Retina (tissue), 1 donor: ENCODE data around the gene RPTOR.

Experiments used
- DNase-seq: peaks from one replicate; pipeline ENCODE4 v3.0.0-alpha.2; 2016

The RPTOR gene

DNA sequence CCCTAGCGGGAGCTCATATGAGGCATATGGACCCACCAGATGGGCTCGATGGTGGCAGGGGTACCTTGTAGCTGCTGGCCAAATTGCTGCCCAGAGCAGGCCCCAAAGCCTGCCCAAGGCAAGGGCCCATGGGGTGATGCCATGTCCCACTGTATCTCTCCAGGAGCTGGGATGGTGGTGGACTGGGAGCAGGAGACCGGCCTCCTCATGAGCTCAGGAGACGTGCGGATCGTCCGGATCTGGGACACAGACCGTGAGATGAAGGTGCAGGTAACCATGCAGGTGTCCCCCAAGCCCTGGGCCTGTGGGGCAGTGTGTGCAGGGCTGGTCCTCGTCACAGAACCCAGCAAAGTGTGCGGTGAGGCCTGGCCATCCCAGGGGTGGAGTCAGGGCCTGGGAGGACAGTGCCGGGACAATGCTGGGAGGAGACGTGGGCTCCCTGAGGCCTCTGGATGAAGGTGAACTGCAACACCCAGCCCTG is 412.9 kb downstream of the RPTOR start:
- no peak for DNase-seq

DNA sequence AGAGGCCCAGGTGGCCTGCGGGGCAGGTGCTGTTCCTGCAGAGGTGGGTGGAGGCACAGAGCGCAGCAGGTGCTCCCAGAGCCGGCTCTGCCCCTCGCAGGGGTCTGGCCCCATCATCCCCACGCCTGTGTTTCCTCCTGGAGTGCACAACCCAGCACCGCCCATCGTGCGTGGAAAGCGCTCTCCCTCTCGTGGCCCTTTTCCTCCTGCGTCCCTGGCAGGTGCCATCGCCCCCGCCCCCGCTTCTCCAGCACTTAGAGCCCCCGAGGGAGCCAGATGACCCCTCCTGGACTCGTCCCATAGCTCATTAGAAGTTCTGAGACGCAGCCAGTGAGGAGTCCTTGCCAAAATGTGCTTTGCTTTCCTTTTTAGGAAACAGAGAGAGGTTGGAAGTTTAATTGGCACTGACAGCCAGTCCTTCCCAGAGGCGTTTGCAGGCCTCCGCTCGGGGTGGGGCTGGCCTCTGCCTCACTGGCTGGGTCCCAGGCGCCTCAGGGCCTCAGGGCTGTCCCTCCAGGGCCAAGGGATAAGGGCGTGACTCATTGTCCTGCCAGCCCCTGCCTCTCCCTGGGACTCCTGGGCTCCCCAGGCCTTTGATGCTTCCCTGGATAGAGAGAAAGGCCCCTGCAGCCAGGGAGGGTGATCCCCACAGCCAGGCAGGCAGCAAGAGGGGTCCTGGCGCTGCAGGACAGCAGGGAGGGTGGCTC is 414.8 kb downstream of the RPTOR start:
- peak; percentile 71 for DNase-seq

DNA sequence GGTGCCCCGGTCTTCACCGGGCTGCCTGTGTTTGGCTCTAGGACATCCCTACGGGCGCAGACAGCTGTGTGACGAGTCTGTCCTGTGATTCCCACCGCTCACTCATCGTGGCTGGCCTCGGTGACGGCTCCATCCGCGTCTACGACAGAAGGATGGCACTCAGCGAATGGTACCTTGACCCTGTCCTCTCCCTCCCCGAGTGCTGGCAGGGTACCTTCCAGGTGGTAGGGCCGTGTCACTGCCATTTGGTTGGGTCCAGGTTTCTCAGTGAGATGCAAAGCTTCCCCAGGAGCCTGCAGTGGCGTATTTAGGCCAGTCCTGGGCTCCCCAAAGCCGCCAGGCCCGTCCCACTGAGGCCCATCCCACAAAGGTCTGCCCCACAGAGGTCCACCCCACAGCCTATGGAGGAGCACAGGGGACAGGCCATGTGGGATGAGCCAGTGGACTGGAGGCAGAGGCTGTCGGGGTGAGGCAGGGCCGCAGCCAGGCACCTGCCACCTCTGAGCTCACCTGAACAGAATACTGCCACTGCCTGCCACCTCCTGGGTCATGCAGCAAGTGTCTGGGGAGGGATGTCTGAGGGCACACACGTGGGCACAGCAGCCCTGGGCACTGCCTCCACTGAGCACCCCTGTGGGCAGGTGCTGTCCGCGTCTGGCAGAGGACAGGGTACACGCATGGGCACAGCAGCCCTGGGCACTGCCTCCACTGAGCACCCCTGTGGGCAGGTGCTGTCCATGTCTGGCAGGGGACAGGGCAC is 415.6 kb downstream of the RPTOR start:
- DNase-seq, result peak; percentile 7

DNA sequence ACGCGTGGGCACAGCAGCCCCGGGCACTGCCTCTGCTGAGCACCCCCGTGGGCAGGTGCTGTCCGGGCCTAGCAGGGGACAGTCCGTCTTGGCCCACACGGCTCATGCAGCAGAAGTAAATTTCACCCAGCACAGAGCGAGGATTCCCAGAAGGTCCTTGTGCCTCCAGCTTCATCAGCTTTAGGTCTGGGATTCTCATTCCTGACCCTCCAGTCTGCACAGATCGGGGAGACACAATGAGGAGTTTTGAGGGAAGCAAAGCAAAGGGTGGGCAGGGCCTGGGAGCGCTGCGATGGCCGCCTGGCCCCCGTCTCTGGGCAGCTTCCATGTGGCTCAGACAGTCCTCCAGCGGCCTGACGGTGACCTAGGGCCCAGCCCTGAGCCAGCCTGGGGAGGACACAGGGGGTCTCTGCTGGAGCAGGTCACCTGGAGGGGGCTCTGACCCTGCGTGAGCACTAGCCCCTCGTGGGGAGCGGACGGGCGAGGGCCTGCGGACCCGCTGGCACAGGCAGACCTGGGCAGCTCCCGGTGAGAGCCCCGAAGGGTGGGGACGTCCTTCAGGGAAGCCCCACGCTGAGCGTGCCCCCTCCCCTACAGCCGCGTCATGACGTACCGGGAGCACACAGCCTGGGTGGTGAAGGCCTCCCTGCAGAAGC is 416.3 kb downstream of the RPTOR start:
- DNase-seq, result no peak

DNA sequence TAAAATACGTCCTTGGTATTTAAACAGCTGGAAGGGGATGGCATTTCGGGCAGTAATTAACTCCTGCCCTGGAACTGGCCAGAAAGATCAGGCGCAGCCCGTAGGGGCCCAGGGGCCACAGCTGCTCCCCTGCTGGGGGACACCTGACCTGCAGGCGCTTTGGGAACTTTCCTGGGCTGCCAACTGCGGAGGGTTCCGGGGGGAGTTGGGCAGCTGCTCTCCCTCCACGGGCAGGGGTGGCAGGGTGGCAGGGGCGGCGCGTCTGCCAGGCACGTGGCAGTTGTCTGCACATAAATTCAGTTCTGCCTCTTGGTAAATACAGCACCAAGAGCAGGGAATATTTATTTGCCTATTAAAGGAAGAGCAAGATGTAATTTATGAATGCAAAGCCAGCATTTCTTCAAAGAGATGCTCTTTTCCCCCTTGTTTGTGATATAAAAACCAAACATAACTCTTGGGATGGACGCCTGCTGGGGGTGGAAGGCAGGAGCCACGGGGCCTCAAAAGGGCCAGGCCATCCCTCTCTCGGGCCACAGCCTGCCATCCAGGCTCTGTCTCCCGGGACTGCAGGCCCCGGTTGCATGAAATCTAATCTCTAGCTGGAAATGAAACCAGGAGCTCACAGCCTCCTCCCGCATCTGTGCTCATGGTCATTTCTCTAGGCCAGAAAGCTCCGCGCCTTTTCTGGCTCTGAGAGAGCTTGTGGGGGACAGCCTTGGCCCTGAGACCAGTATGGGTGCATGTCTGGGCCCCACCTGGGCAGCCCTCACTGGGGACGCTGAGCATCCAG is 417.1 kb downstream of the RPTOR start:
- DNase-seq, result no peak

DNA sequence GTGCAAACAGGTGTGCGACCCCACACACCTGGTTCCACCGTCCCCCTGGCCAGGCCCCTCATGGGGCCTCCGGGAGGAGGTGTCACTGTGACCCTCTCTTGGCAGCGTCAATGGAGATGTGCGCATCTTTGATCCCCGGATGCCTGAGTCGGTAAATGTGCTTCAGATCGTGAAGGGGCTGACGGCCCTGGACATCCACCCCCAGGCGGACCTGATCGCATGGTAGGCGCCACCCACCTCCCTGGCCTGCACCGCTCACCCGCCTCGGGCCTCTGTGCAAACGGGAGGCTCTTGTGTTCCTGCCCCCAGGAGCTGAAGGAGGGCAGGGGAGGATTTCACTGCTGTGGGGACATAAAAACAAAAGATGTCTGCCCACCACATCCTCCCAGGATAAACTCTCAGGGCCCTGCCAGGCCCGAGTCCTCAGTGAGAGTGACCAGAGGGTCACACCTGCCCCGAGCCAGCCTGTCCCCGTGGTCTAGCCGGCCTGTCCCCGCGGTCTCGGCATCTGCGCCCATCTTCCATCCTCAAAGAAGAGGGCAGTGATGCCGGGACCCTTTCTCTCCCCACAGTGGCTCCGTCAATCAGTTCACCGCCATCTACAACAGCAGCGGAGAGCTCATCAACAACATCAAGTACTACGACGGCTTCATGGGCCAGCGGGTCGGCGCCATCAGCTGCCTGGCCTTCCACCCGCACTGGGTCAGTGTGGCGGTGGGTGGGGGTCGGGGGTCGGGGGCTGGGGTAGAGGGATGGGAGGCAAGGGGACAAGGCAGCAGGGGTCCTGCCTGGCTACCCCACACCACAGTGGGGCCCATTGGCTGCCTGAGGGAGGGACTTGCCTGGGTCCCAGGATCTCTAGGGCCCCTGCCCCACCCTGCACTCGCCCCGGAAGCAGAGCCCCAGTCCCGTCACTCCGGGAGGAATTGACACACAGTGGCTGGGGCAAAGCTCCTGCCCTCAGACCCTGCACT is 418.0 kb downstream of the RPTOR start:
- DNase-seq, result no peak

DNA sequence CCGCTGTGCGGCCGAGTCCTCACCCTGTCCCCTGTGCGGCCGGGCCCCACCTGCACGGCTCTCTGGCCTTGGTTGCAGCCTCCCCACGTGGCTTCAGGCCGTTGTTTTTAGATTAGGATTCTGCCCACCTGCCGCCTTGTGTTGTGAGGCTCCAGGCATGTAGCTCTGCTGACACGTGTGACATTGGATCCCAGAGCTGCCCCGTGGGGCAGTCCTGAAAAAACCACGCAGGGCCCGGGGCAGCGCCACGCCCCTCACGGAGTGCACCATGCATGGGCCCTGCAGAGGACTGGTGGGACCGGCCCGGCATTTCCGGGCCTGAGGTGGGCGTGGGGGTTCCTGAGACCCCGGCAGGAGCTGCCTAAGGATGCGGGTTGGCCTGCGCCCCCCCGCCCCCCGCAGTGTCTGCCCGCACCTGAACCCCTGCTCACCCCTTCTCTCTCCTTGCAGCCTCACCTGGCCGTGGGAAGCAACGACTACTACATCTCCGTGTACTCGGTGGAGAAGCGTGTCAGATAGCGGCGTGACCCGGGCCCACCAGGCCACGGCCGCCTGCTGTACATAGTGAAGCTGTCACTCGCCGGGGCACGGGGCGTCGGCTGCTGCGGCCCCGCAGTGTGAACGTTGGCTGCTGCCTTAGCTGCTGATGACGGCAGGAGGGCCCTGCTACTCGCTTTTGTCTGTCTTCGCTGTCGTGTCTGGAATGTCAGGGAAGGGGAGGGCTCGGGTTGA is 419.3 kb downstream of the RPTOR start:
- DNase-seq, result no peak

DNA sequence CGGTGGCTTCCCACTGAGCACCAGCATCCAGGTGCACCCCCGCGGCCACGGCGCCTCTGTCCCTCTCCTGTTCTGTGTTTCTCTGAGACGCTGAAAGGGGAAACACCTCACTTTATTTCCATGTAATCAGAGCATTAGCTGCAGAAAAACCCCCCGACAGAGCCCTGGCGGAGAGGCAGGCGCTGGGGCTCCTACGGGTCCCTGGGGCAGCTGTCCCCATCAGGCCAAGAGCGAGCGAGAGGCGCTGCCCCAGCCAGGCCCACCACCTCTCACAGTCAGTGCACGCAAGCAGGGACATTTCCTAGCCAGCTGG is 419.9 kb downstream of the RPTOR start:
- peak; percentile 70 for DNase-seq

DNA sequence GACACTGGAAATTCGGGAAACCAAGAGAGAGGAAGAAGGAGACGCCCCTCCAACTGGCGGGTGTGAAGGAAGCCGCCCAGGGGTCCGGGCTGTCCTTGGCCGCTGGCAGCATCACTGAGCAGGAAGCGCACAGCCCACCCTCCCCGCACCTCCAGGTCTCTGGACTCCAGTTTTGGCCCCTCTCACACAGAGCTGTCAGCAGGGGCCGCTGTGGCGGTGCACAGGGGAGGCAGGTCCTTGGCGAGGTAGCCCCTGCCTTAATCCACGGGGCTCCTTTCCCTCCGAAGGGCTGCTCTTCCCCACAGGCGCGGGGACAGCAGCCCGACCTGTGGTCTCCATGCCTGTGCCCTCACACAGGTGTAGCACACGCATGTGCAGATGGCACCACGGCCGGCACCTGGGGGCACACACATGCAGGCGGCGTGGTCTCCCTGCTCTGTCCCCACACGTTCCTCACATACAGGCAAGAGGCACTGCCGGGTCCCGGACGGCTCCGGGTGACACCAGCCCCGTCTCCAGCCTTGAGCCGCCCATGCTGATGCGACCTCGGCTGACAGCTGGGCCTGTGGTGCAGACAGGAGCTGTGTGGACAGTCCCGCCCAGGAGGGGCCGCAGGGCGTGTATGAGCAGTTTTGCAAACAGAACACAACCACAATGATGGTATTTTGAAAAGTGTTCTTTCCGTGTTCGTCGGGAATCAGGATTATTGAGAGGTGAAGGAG is 420.4 kb downstream of the RPTOR start:
- peak; percentile 27 for DNase-seq

DNA sequence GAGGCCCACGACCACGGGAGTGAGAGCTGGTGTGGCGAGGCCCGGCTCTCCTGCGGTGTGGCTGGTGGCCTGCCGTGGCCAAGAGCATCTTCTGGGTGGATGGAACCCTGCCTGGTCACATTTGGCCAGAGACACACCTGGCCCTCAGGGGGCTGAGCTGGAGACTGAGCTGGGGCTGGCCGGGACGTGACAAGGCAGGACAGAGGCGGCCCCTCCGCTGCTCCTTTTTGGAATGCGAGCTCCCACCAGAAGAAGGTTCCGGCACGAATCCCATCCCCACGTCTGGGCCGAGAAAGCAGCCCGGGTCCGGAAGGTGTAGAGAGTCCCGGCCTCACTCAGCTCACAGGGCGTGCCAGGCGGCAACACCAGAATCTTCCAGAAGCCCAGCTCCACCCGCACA is 421.0 kb downstream of the RPTOR start:
- DNase-seq, result peak; percentile 6

DNA sequence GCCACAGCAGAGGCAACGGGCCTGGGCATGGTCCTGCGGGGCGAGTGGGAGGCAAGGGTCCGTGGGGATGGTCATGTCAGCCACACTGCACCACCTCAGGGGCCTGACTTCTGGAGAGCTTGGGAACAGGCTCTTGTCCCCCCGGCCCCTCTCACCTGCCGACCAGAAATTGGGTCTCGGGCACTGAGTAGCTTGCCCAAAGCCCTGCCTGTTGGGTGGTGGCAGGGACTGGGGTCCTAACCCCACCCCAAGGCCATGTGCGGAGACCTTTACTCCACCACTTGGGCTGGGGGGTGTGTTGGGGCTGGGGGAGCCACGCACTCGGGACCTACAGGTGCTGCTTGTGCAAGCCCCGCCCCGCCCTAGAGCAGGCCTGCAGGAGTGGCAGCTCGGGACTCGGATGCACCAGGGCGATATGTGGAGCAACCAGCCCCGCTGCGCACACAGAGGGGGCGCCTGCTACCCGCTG is 422.8 kb downstream of the RPTOR start:
- DNase-seq, result no peak

DNA sequence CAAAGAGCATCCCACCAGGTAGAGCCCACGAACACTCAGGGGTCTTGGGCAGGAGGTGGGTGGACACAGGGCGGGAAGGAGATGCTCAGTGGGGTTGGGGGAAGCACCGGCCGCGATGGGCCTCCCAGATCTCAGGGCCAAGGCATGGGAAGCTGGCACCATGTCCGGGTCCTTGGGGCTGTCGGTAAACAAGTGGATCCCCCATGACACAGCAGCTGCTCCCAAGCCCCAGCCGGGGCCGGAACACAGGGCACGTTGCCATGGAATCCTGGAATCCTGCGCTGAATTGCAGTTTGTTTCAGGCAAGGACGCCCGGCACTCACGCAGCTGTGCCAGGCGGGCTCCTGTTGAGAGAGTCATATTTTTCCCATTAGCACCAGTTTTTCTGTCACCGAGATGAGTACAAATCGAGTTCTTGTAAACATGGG is 424.0 kb downstream of the RPTOR start:
- peak; percentile 81 for DNase-seq

DNA sequence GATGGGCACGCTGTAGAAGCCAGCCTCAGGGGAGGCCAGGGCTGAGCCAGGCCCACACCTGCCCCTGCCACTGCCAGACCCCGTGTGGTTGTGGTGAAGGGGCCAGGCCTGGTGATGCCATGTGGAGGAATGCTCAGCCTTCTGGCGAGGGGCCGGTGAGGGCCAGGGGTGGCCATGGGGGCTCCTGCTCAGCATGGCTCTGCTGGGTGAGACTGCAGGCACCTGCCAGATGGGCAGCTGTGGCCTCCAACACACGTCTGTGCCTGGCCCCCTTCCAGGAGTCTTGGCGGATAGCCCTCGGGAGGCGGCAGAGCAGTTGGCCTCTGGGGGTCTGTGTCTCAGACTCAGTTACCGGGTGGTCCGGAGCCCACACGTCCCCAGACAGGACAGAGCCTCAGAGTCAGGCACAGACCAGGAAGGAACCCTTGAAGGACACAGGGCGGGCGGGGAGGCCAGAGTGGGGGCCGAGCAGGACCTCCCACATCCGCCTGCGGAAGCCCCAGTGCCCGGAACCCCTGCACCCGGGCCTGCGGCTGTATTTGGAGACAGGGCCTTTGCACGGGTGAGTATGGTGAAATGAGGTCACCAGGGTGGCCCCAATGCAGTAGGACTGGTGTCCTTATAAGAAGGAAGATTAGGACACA is 424.5 kb downstream of the RPTOR start:
- no peak for DNase-seq

DNA sequence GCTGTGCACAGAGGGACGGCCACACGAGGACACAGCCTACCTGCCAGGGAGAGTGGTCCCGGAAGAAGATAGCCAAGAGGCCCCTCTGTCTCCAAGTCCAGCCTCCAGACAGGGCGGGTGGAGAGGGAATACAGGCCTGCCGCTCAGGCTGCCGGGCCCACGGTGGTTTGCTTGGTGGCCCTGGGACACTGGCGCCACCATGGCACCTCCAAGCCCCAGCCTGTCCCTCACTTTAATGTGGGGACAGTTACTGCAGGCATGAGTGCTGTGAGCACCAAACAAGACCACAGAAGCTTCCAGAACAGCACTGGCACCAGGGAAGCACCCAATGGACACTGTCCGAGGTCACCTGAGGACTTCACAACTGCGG is 425.0 kb downstream of the RPTOR start:
- no peak for DNase-seq

DNA sequence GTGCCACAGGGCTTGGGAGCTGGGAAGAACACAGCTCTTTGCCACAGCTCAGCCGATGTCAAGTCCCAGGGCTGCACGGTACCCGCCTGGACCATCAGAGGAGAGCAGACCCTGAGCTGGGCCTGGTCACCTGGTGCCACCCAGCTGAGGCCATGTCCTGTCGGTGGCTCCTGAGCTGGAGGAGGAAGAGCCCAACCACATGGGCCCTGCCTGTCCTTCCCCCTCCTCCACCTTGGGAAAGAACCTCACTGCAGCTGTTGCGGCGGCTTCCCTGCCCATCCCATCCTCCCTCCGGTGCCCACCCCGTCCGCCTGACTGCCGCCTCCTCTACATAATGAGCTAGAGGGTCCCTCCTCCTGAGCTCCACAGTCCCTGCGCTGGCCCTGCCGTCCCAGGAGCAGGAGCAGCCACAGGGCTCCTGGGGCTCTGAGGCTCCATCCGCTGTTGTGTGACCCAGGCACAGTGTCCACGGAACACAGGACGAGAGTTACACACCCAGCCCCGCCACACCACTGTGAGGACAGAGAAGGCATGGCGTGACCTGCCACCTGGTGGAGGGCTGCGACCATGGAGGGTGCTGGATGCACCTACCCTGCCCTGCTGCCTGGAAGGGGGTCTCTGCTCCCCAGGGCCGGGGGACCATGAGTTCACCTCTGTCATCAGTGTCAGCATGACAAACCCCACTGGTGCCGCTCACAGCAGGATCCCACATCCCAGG is 425.6 kb downstream of the RPTOR start:
- DNase-seq, result peak; percentile 79

DNA sequence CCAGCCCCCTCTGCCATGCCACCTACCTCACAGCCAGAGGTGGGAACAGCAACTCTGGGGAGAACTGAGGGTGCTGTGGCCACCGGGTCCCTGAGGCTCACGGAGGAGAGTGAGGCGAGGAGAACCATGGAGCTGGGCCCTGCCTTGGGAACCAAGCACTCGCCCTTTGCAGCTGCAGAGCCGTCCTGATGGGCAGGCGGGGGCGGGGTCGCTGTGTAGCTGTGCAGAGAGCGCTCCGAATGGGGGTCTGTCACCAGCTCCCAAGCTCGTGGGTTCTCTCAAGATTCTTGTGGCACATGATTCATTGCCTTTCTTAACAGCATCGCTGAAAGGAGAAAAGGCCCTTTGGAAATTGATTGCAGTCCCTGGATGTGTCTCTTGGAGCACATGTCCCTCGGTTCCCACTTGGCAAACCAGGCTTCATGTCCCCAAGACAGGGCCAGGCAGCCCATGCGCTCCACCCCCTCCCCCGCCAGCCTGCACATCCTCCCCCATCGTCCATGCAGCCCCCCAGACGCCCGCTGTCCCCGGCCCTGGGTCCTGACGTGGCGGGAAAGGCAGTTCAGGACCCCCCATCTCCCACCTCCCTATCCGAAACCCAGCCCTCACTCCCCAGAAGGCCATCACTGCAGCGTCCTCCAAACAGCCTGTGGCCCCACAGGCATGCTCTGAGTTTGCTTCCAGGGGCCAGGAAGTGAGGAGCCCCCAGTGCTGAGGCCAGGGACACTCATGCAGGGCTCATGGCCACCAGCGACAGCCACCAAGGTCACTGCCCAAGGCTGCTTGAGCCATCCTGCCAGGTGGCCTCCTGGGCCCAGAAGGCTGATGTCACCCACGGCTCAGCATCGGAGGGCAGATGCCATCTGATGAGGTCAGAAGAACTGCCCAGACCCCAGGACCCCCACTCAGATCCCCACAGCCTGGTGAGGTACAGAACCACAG is 426.4 kb downstream of the RPTOR start:
- DNase-seq, result peak; percentile 64

DNA sequence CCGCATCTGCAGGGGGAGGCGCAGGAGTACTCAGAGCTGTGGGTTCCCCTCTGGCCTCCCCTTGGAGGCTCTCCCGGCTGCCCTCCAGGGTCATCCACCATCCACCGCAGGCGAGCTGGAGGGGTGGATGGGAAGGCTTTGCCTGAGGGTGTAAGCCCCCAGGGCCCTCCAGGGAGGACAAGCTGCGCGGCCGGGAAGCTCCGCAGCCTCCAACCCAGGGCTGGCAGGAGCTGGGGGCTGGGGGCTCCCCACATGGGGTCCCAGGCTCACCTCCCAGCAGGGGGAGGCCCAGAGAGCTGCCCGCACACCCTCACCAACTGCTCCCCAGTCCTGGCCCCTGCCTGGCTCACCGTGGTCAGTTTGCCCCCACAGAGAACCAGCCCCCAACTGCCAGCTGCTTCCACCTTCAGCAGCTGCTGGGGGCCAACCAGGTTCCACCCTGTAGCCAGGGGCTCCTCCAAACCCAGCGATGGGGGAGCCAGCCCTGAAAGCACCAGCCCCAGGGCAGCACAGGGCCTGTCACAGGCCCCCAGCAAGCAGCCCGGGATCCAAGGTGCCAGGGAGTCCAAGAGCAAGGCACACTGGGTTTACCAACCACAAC is 427.2 kb downstream of the RPTOR start:
- no peak for DNase-seq

DNA sequence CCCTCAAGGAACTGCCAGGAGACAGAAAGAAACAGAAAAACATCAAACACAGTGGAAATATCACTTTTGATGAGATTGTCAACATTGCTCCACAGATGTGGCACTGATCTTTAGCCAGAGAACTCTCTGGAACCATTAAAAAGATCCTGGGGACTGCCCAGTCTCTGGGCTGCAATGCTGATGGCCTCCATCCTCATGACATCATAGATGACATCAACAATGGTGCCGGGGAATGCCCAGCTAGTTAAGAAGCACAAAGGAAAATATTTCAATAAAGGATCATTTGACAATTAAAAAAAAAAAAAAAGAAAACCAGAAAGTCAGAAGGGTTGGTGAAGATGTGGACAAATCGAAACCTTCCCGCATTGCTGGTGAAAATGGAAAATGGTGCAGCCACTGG is 432.1 kb downstream of the RPTOR start:
- DNase-seq, result no peak
